Spleen (tissue), 11 donors: ENCODE results near the gene HHAT. TPM values are rescaled to one million over a fixed set of nuclear protein-coding genes. Genes with fewer than 3 reads are reported as not detected.

Experiments
- DNase-seq: peaks from one replicate; pipeline ENCODE4 v3.0.0-alpha.2; 2020
- H3K27ac ChIP-seq, 8 donors: fragments of 200-600 bp; sonication (generic) in 7 of 8; 1 replicate in 4 of 8; 2 replicates in 4 of 8; pipeline versions ENCODE4 v1.5.0 to v1.8.0; 2016 to 2021; ENCODE audit warnings: inconsistent platforms in 4 of 8, mild to moderate bottlenecking in 4 of 8, moderate library complexity in 1 of 8
- H3K27me3 ChIP-seq, 7 donors: fragments of 200-600 bp; sonication (generic) in 6 of 7; replicated peaks in 1 of 7; 1 replicate in 4 of 7; 2 replicates in 3 of 7; pipeline versions ENCODE4 v1.5.0 to v1.8.0; 2016 to 2021; ENCODE audit warnings: inconsistent platforms in 3 of 7, mild to moderate bottlenecking in 1 of 7
- H3K36me3 ChIP-seq, 6 donors: fragments of 200-600 bp; sonication (generic) in 5 of 6; 1 replicate in 4 of 6; 2 replicates in 2 of 6; pipeline versions ENCODE4 v1.5.0 to v1.8.0; 2016 to 2021; ENCODE audit warnings: inconsistent platforms in 2 of 6
- H3K4me1 ChIP-seq, 6 donors: fragments of 200-600 bp; sonication (generic) in 5 of 6; 1 replicate in 3 of 6; 2 replicates in 3 of 6; pipeline versions ENCODE4 v1.5.0 to v1.8.0; 2016 to 2021; ENCODE audit warnings: inconsistent platforms in 3 of 6
- H3K4me3 ChIP-seq, 8 donors: fragments of 200-600 bp; sonication (generic) in 7 of 8; 1 replicate in 4 of 8; 2 replicates in 4 of 8; pipeline versions ENCODE4 v1.5.0 to v1.8.0; 2016 to 2021; ENCODE audit warnings: inconsistent platforms in 4 of 8, mild to moderate bottlenecking in 4 of 8, moderate library complexity in 2 of 8
- H3K9me3 ChIP-seq, 8 donors: fragments of 200-600 bp; sonication (generic) in 7 of 8; 1 replicate in 4 of 8; 2 replicates in 4 of 8; pipeline versions ENCODE4 v1.5.0 to v1.8.0; 2016 to 2021; ENCODE audit warnings: inconsistent platforms in 4 of 8
- CTCF ChIP-seq, 11 experiments: fragments of 200-600 bp in 7 of 11; fragments of 450-650 bp in 4 of 11; sonication (generic) in 4 of 11; IDR thresholded peaks in 8 of 11; conservative IDR thresholded peaks in 3 of 11; 1 replicate in 7 of 11; 2 replicates in 4 of 11; pipeline versions ENCODE4 v1.4.0 to v1.8.0; 2016 to 2021; ENCODE audit warnings: antibody characterized with exemption in 11 of 11, inconsistent platforms in 4 of 11, mild to moderate bottlenecking in 1 of 11
- POLR2A ChIP-seq, 3 donors: fragments of 450-650 bp; IDR thresholded peaks; one replicate each; pipeline ENCODE4 v1.5.1; 2017; ENCODE audit warnings: antibody characterized with exemption in 3 of 3, mild to moderate bottlenecking in 1 of 3
- POLR2AphosphoS5 ChIP-seq, 3 donors: sonication (generic); formaldehyde crosslinking; IDR thresholded peaks; one replicate each; pipeline ENCODE4 v1.5.1; 2017; ENCODE audit warnings: antibody characterized with exemption in 3 of 3
- WGBS, 5 donors: extraction: QIAGEN DNeasy Blood & Tissue Kit in 3 of 5; methylation state at CpG; one replicate each; pipeline versions ENCODE4 v1.1.5 to v1.1.7; 2013 to 2018; 5-methylcytosine and 5-hydroxymethylcytosine counted together
- intact Hi-C: fragments of 100-400 bp; cut with DNase I; formaldehyde crosslinking; loops from one replicate; pipeline ENCODE4 v1.15.0; 2023; ENCODE audit warnings: low total_unique reads
- polyA plus RNA-seq, 3 donors: library from polyadenylated mRNA; stranded (reverse); fragments of 200-250 nt; gene quantifications; one replicate each; pipeline ENCODE4 v1.2.1, GENCODE V29; 2013
- total RNA-seq, 7 donors: library from RNA; depleted of rRNA in 3 of 7; stranded (reverse); fragments of >200 nt in 3 of 7; fragmentation: NEBNext Ultra II Directional in 4 of 7; extraction: Animal tissue kit (Norgen Biotek cat#: 25700) in 4 of 7; gene quantifications; one replicate each; pipeline versions ENCODE4 v1.1.0 to v1.2.1, GENCODE V29; 2016 to 2021
- donor health status: healthy with polysubstance abuse.
- donor health status: DM: no; HTN: no; CAD: no; lungs with moderate emphysema.
- donor health status: DM: no; HTN: no; CAD: no.
- donor health status: Bipolar disorder and iron deficiency.
- donor health status: healthy.
- donor health status: DM: no; HTN: no; CAD: no.
- donor health status: DM: yes; HTN: yes; CAD: no.

Gene HHAT
- total and polyA plus RNA-seq, 10 donors, result 1.3 to 8.8 (median 4.7) TPM

GRCh38 chr1:210516092-210516656 is 187.5 kb downstream of the HHAT start:
- Histone ChIP-seq H3K4me1 (no peaks in the 10 kb centered on the region), H3K36me3 (no peaks in the 10 kb centered on the region), H3K9me3 (peaks cover 0 to 9% (median 0%) of the 10 kb centered on the region in 8 donors), H3K27me3 (no peaks in the 10 kb centered on the region), H3K4me3 (no peak overlapping the region), H3K27ac (peak overlapping the region in 2 of 8 donors; percentile 31 to 53)
- WGBS, 5 donors, result 51 to 75% (median 60%) methylated on average over 3 of the region's 3 CpGs
- no peak for DNase-seq
- intact Hi-C loops, result no loop called here
- TF ChIP-seq CTCF (IDR thresholded peaks at IDR 0.05 in 8 of 11, conservative IDR thresholded peaks at IDR 0.05 in 3 of 11) (no peak), POLR2A (IDR thresholded peaks at IDR 0.05) (no peak), POLR2AphosphoS5 (IDR thresholded peaks at IDR 0.05) (no peak)

GRCh38 chr1:210516697-210517459 is 188.2 kb downstream of the HHAT start:
- no peaks in the 10 kb centered on the region for H3K27me3 ChIP-seq
- DNase-seq, result no peak
- intact Hi-C loops, result no loop called here
- H3K4me3 ChIP-seq, result no peak overlapping the region
- peak overlapping the region in 2 of 8 donors; percentile 31 to 53 for H3K27ac ChIP-seq
- TF ChIP-seq POLR2AphosphoS5 (IDR thresholded peaks at IDR 0.05), result no peak
- TF ChIP-seq POLR2A (IDR thresholded peaks at IDR 0.05), result no peak
- no peak for TF ChIP-seq CTCF (IDR thresholded peaks at IDR 0.05 in 8 of 11, conservative IDR thresholded peaks at IDR 0.05 in 3 of 11)
- no peaks in the 10 kb centered on the region for H3K36me3 ChIP-seq
- 60 to 68% (median 65%) methylated on average over 5 of the region's 5 CpGs for WGBS, 5 donors
- H3K4me1 ChIP-seq, result no peaks in the 10 kb centered on the region
- H3K9me3 ChIP-seq, result peaks cover 0 to 9% (median 0%) of the 10 kb centered on the region in 8 donors

GRCh38 chr1:210523830-210524229 is 195.1 kb downstream of the HHAT start:
- H3K36me3 ChIP-seq, result no peaks in the 10 kb centered on the region
- H3K9me3 ChIP-seq, result no peaks in the 10 kb centered on the region
- no peak for DNase-seq
- 85 to 94% (median 87%) methylated on average over 4 of the region's 4 CpGs for WGBS, 5 donors
- H3K27me3 ChIP-seq, result no peaks in the 10 kb centered on the region
- no peak for TF ChIP-seq POLR2A (IDR thresholded peaks at IDR 0.05)
- no peak for TF ChIP-seq CTCF (IDR thresholded peaks at IDR 0.05 in 8 of 11, conservative IDR thresholded peaks at IDR 0.05 in 3 of 11)
- TF ChIP-seq POLR2AphosphoS5 (IDR thresholded peaks at IDR 0.05), result no peak
- intact Hi-C loops, result no loop called here
- no peak overlapping the region for H3K27ac ChIP-seq
- no peak overlapping the region for H3K4me3 ChIP-seq
- H3K4me1 ChIP-seq, result no peaks in the 10 kb centered on the region

GRCh38 chr1:210525716-210526454 is 197.2 kb downstream of the HHAT start:
- Histone ChIP-seq H3K27me3 (no peaks in the 10 kb centered on the region), H3K27ac (no peak overlapping the region), H3K36me3 (no peaks in the 10 kb centered on the region), H3K4me3 (no peak overlapping the region), H3K9me3 (no peaks in the 10 kb centered on the region), H3K4me1 (no peaks in the 10 kb centered on the region)
- TF ChIP-seq POLR2A (IDR thresholded peaks at IDR 0.05) (no peak), POLR2AphosphoS5 (IDR thresholded peaks at IDR 0.05) (no peak), CTCF (IDR thresholded peaks at IDR 0.05 in 8 of 11, conservative IDR thresholded peaks at IDR 0.05 in 3 of 11) (no peak)
- no peak for DNase-seq
- 86 to 91% (median 88%) methylated on average over 13 of the region's 13 CpGs for WGBS, 5 donors
- intact Hi-C loops, result no loop called here
